ENCODE data around the gene IQSEC3.

DNA sequence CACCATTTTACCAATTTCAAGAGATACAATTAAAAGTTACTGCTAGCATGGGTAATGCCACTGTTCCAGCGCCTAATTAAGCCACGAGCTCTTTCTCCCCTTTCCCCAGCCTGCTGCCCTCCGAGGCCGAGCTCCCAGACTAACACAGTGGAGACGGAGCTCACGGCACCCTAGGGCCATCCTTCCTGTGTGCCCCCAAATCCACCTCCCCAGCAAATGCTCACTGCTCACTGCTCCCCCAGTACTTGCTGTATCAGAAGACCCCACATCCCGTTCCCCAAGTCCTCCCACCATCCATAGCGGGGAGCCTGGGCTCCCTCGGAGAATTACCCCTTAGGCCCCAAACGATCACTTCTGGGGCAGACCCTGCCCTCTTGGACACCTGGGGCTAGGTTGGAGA, 104.7 kb downstream of the IQSEC3 start:
- TF ChIP-seq, protein P1, sequence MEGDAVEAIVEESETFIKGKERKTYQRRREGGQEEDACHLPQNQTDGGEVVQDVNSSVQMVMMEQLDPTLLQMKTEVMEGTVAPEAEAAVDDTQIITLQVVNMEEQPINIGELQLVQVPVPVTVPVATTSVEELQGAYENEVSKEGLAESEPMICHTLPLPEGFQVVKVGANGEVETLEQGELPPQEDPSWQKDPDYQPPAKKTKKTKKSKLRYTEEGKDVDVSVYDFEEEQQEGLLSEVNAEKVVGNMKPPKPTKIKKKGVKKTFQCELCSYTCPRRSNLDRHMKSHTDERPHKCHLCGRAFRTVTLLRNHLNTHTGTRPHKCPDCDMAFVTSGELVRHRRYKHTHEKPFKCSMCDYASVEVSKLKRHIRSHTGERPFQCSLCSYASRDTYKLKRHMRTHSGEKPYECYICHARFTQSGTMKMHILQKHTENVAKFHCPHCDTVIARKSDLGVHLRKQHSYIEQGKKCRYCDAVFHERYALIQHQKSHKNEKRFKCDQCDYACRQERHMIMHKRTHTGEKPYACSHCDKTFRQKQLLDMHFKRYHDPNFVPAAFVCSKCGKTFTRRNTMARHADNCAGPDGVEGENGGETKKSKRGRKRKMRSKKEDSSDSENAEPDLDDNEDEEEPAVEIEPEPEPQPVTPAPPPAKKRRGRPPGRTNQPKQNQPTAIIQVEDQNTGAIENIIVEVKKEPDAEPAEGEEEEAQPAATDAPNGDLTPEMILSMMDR (IDR thresholded peaks at IDR 0.05 in 4 of 5, conservative IDR thresholded peaks at IDR 0.05 in 1 of 5), result no peak
- no peak for TF ChIP-seq POLR2A (IDR thresholded peaks at IDR 0.05)
